ENCODE data around the gene FXR2. TPM values are rescaled to one million over a fixed set of nuclear protein-coding genes. Genes with fewer than 3 reads are reported as not detected.

Gene FXR2
- total RNA-seq (ENCODE audit: low replicate concordance): 42.7 and 65.5 TPM in 2 replicates

DNA sequence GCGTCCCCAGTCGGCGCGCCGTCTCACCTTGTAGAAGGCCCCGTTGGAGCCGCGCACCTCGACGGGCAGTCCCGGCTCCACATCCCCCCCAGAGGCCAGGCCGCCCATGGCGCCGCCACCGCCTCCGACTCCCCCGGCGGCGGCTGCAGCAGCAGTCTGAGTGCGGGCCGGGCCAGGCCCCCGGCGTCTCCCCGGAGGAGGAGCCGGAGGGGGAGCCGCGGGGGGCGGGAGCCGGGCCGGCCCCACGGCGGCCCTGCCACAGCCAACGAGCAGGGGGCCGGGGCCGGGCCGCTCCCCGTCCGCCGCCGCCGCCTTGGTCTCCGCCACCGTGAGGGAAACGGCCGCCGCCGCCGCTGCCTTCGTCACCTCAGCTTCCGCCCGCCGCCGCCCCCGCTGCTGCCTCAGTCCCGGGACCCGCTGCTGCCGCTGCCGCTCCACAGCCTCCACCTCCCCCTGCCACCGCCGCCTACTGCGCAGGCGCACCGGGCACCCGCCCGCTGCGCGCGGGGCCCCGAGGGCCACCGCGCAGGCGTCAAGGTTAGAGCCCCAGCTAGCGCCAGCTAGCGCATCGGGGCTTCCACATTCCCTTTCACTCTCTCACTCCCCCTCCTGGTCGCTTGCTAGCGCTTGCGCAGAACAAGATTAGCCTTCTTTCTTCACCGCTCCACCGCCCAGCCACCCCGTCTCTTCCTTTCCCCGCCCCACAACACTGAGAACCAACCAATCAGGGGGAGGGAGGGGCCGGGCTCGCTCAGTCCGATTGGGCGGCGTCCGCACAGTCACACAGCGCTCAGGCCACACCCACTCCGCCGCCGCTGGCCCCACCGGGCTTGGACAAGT lies at the start of gene FXR2:
FXR2 (minus strand) TSS at position 473 of the 840 bp plus-strand sequence; CDS start at position 108, 365 bp downstream.
- peaks cover 28% of the 10 kb centered on the region for H3K4me1 Mint-ChIP-seq
- Histone ChIP-seq H3K9ac (peak within 1 kb of the TSS; percentile 70), H3K9me3 (ENCODE audit: low read depth) (no peaks in the 10 kb centered on the region), H3F3A (ENCODE audit: low read depth) (peaks cover 17% of the 10 kb centered on the region), H3K27me3 (no peaks in the 10 kb centered on the region), H3K79me2 (ENCODE audit: low read depth) (peaks cover 47% of the 10 kb centered on the region), H3K4me3 (peak within 1 kb of the TSS; percentile 71), H3K36me3 (no peaks in the 10 kb centered on the region), H3K27ac (peak within 1 kb of the TSS; percentile 82), H4K20me1 (ENCODE audit: low read depth) (peaks cover 44% of the 10 kb centered on the region), H3K4me1 (peaks cover 16% of the 10 kb centered on the region), H2AFZ (replicated peaks) (peak within 1 kb of the TSS; percentile 38), H3K4me2 (peak within 1 kb of the TSS; percentile 80)
- H3K4me3 Mint-ChIP-seq: peak within 1 kb of the TSS; percentile 95
- DNase-seq (ENCODE audit: low spot score): peak; percentile 100
- H3K27me3 Mint-ChIP-seq (ENCODE audit: insufficient read depth, low read depth): peaks cover 7% of the 10 kb centered on the region
- TF ChIP-seq EZH2phosphoT487 (IDR thresholded peaks at IDR 0.05) (no peak), CTCF (IDR thresholded peaks at IDR 0.05) (peak; percentile 60), EZH2 (IDR thresholded peaks at IDR 0.05) (no peak)
- peak within 1 kb of the TSS; percentile 84 for H3K27ac Mint-ChIP-seq
- H3K36me3 Mint-ChIP-seq: peaks cover 15% of the 10 kb centered on the region
- H3K9me3 Mint-ChIP-seq: no peaks in the 10 kb centered on the region

- H3K9me3 ChIP-seq (ENCODE audit: low read depth): no peaks in the 10 kb centered on the region
- H3K36me3 ChIP-seq: no peaks in the 10 kb centered on the region
- Mint-ChIP-seq H3K9me3 (no peaks in the 10 kb centered on the region), H3K4me1 (peaks cover 33% of the 10 kb centered on the region), H3K36me3 (peaks cover 21% of the 10 kb centered on the region), H3K4me3 (peak overlapping the region; percentile 59), H3K27me3 (ENCODE audit: insufficient read depth, low read depth) (peaks cover 6% of the 10 kb centered on the region), H3K27ac (peak overlapping the region; percentile 44)
- peak; percentile 59 for DNase-seq (ENCODE audit: low spot score)
- H3K27me3 ChIP-seq: peaks cover 17% of the 10 kb centered on the region
- H3K4me1 ChIP-seq: peaks cover 8% of the 10 kb centered on the region
- no peak overlapping the region for H2AFZ ChIP-seq (replicated peaks)
- TF ChIP-seq CTCF (IDR thresholded peaks at IDR 0.05) (no peak), EZH2 (IDR thresholded peaks at IDR 0.05) (no peak), EZH2phosphoT487 (IDR thresholded peaks at IDR 0.05) (no peak)
- H3K79me2 ChIP-seq (ENCODE audit: low read depth): no peaks in the 10 kb centered on the region
- no peaks in the 10 kb centered on the region for H4K20me1 ChIP-seq (ENCODE audit: low read depth)
- H3K4me3 ChIP-seq: no peak overlapping the region
- no peak overlapping the region for H3K9ac ChIP-seq
- H3K27ac ChIP-seq: no peak overlapping the region
- peaks cover 28% of the 10 kb centered on the region for H3F3A ChIP-seq (ENCODE audit: low read depth)
- peak overlapping the region; percentile 52 for H3K4me2 ChIP-seq
Observed at GRCh38 chr17:7656958-7657609, 42.4 kb upstream of the FXR2 start.

- no peak overlapping the region for H3K4me3 ChIP-seq
- no peak overlapping the region for H3K9ac ChIP-seq
- no peak overlapping the region for H2AFZ ChIP-seq (replicated peaks)
- no peak for DNase-seq (ENCODE audit: low spot score)
- H3K27me3 ChIP-seq: peaks cover 31% of the 10 kb centered on the region
- H3K4me1 ChIP-seq: peaks cover 8% of the 10 kb centered on the region
- Mint-ChIP-seq H3K36me3 (peaks cover 21% of the 10 kb centered on the region), H3K27me3 (ENCODE audit: insufficient read depth, low read depth) (peaks cover 10% of the 10 kb centered on the region), H3K9me3 (no peaks in the 10 kb centered on the region), H3K4me1 (peaks cover 40% of the 10 kb centered on the region), H3K4me3 (peak overlapping the region; percentile 65), H3K27ac (no peak overlapping the region)
- TF ChIP-seq EZH2phosphoT487 (IDR thresholded peaks at IDR 0.05) (no peak), CTCF (IDR thresholded peaks at IDR 0.05) (no peak), EZH2 (IDR thresholded peaks at IDR 0.05) (no peak)
- no peak overlapping the region for H3K4me2 ChIP-seq
- peaks cover 39% of the 10 kb centered on the region for H3F3A ChIP-seq (ENCODE audit: low read depth)
- H3K9me3 ChIP-seq (ENCODE audit: low read depth): no peaks in the 10 kb centered on the region
- H3K27ac ChIP-seq: no peak overlapping the region
- H4K20me1 ChIP-seq (ENCODE audit: low read depth): no peaks in the 10 kb centered on the region
- H3K79me2 ChIP-seq (ENCODE audit: low read depth): no peaks in the 10 kb centered on the region
- H3K36me3 ChIP-seq: no peaks in the 10 kb centered on the region
Observed at GRCh38 chr17:7655541-7655840, 40.8 kb upstream of the FXR2 start.
